RWPE2 (cell line): ENCODE data around the gene NAALADL2.

ENCODE experiments used
- ATAC-seq: fragments of 200-7000 bp; cut with Tn5 transposase; 3 replicates; pipeline ENCODE4 v1.9.1; 2021; ENCODE audit warnings: low read depth
- DNase-seq: peaks from one replicate; pipeline ENCODE4 v3.0.0-alpha.2; 2020; ENCODE audit warnings: low spot score
- H3K27ac ChIP-seq: fragments of 450-650 bp; 2 replicates; pipeline ENCODE4 v1.5.1; 2017; ENCODE audit warnings: mild to moderate bottlenecking; ENCODE audit not compliant: poor library complexity, severe bottlenecking
- H3K27me3 ChIP-seq: fragments of 250-450 bp; sonication (Bioruptor Pico); 2 replicates; pipeline ENCODE4 v1.5.1; 2021; ENCODE audit warnings: mild to moderate bottlenecking, moderate library complexity; ENCODE audit not compliant: insufficient read depth, poor library complexity, severe bottlenecking
- H3K36me3 ChIP-seq: fragments of 250-450 bp; sonication (Bioruptor Pico); 2 replicates; pipeline ENCODE4 v1.5.1; 2020; ENCODE audit warnings: low read depth, mild to moderate bottlenecking, moderate library complexity
- H3K4me1 ChIP-seq: fragments of 250-450 bp; sonication (Bioruptor Pico); 2 replicates; pipeline ENCODE4 v1.5.1; 2021; ENCODE audit warnings: mild to moderate bottlenecking, moderate library complexity; ENCODE audit not compliant: insufficient read depth, poor library complexity, severe bottlenecking
- H3K4me3 ChIP-seq: fragments of 250-450 bp; sonication (Bioruptor Pico); 2 replicates; pipeline ENCODE4 v1.5.1; 2021; ENCODE audit warnings: mild to moderate bottlenecking, moderate library complexity; ENCODE audit not compliant: severe bottlenecking
- H3K9me3 ChIP-seq: fragments of 250-450 bp; sonication (Bioruptor Pico); 2 replicates; pipeline ENCODE4 v1.5.1; 2021; ENCODE audit warnings: mild to moderate bottlenecking, moderate library complexity; ENCODE audit not compliant: severe bottlenecking
- CTCF ChIP-seq: fragments of 450-650 bp; IDR thresholded peaks from one replicate; pipeline ENCODE4 v1.5.1; 2017; ENCODE audit warnings: mild to moderate bottlenecking, moderate library complexity; ENCODE audit not compliant: poor library complexity, severe bottlenecking

The NAALADL2 gene

GRCh38 chr3:175411405-175411804 is 552.3 kb downstream of the NAALADL2 start:
- DNase-seq (no peak), ATAC-seq (no peak)
- Histone ChIP-seq H3K4me3 (no peak overlapping the region), H3K36me3 (no peaks in the 10 kb centered on the region), H3K9me3 (no peaks in the 10 kb centered on the region), H3K27me3 (no peaks in the 10 kb centered on the region), H3K4me1 (no peaks in the 10 kb centered on the region), H3K27ac (no peak overlapping the region)
- TF ChIP-seq CTCF: no peak

DNA sequence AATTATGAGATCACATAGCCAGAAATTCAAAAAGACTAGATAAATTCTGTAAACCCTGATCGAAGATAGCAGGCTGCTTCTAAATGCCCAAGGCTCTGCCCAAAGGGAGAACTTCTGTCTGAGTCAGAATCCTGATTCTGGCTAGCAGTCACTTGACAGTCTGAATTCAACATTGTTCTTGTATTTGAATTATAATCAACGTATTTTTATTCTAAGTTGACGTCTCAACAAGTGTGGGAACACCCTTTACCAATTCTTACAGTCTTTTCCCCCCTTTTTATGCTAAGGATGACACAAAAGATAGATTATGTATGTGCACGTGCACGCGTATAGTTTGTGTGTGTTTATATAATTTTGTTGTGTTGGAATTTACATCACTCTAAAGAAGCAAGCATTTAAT is 552.8 kb downstream of the NAALADL2 start:
- Histone ChIP-seq H3K4me3 (no peak overlapping the region), H3K9me3 (no peaks in the 10 kb centered on the region), H3K27me3 (no peaks in the 10 kb centered on the region), H3K36me3 (no peaks in the 10 kb centered on the region), H3K4me1 (no peaks in the 10 kb centered on the region), H3K27ac (no peak overlapping the region)
- DNase-seq: no peak
- ATAC-seq: no peak
- no peak for TF ChIP-seq CTCF

GRCh38 chr3:175413926-175414325 is 554.8 kb downstream of the NAALADL2 start:
- Histone ChIP-seq H3K27ac (no peak overlapping the region), H3K9me3 (no peaks in the 10 kb centered on the region), H3K36me3 (no peaks in the 10 kb centered on the region), H3K27me3 (no peaks in the 10 kb centered on the region), H3K4me3 (no peak overlapping the region), H3K4me1 (no peaks in the 10 kb centered on the region)
- ATAC-seq (no peak), DNase-seq (no peak)
- no peak for TF ChIP-seq CTCF

DNA sequence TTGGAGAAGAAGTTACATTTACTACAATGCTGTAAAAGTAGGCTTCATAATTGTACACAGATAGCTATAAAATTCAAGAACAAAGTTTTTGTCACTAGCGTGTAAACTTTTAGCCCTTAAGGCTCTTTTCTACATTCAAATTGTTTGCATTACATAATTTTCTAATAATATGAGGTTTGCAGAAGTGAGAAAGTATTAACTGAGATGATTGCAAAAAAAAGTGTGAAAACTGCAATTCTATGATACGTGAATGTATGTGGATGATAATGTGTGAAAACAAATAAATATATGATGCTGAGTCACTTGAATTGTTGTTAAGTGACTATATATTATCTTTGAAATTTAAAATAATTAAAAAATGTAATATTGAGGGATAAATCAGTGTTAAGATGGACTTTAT is 557.5 kb downstream of the NAALADL2 start:
- ATAC-seq (no peak), DNase-seq (no peak)
- H3K9me3 ChIP-seq: no peaks in the 10 kb centered on the region
- H3K4me1 ChIP-seq: no peaks in the 10 kb centered on the region
- no peak for TF ChIP-seq CTCF
- H3K27me3 ChIP-seq: no peaks in the 10 kb centered on the region
- H3K36me3 ChIP-seq: no peaks in the 10 kb centered on the region
- no peak overlapping the region for H3K4me3 ChIP-seq
- H3K27ac ChIP-seq: no peak overlapping the region

DNA sequence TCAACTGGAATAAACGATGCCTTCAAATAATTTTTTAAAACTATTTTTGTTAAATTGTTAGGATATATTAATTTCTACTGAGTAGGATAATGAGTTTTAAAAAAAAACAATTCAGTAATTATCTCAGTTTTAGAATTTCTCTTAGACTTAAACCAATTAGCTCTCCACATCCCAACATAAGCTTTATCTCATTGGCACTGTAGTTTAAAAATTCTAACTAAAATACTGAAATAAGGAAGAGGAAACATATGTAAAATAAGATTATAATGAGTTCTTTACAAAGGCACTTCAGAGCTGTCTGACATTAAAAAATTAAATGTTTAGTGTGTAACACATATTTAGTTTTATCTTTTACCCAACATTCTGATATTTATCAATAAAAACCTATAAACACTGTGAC is 558.3 kb downstream of the NAALADL2 start:
- no peak for TF ChIP-seq CTCF
- no peaks in the 10 kb centered on the region for H3K36me3 ChIP-seq
- DNase-seq (no peak), ATAC-seq (no peak)
- no peaks in the 10 kb centered on the region for H3K9me3 ChIP-seq
- H3K4me1 ChIP-seq: no peaks in the 10 kb centered on the region
- H3K27me3 ChIP-seq: no peaks in the 10 kb centered on the region
- H3K27ac ChIP-seq: no peak overlapping the region
- no peak overlapping the region for H3K4me3 ChIP-seq
